GM10847 (cell line): ENCODE results near the gene CHCHD2.
A peak's percentile ranks its signal among the peaks of the same experiment; 100 is the strongest.

Experiments used
- POLR2A ChIP-seq: IDR thresholded peaks from 2 replicates; pipeline ENCODE4 v1.6.1; 2011; ENCODE audit not compliant: insufficient read length; ENCODE audit errors: extremely low read depth

The CHCHD2 gene, protein sequence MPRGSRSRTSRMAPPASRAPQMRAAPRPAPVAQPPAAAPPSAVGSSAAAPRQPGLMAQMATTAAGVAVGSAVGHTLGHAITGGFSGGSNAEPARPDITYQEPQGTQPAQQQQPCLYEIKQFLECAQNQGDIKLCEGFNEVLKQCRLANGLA

DNA sequence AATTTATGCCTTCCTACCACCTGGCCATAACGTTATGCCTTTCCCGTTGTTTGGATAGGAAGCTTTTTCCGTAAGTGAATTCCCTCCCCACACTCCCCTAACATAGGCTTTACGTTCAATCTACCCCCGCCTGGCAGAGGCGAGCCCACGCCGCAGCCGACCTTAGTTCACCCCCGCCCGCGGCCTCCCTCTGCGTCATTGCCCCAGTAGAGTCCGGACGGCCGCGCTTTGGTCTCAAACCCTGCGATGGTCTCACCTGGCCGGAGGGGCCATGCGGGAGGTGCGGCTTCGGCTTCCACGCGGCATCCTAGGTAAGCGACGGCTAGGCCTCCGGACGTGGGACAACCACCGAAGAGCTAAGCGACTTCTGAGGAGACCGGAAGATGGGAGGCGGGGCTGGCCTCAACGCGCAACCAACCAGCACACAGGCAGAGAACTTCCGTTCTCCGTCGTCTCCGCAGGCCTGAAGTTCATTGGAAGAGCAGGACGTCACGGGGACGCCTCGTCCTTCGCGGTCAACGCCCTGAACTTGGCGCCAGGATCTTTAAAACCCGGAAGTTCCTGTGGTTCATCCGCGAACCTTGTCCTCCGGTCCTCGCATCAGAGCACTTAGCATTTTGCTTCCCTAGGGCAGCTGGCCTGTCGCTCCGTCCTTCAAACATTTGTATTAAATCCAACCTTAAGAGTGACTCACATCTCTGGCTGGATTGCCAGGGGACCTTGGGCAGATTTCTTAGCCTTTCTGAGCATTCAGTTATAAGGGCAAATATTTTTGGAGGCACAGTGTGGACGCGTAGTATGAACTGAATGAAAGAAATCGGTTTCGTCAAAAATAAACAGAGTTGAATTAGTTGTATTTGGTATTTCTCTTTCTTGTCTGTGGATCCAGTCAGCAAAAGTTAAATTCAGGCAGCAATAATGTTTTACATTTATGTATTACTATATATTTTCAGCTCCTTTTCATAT is at the start of gene CHCHD2:
TSS of gene CHCHD2 (minus strand) at position 369 of the 966 bp plus-strand sequence. CDS start at position 306, 63 bp downstream.
- TF ChIP-seq POLR2A: peak; percentile 79

DNA sequence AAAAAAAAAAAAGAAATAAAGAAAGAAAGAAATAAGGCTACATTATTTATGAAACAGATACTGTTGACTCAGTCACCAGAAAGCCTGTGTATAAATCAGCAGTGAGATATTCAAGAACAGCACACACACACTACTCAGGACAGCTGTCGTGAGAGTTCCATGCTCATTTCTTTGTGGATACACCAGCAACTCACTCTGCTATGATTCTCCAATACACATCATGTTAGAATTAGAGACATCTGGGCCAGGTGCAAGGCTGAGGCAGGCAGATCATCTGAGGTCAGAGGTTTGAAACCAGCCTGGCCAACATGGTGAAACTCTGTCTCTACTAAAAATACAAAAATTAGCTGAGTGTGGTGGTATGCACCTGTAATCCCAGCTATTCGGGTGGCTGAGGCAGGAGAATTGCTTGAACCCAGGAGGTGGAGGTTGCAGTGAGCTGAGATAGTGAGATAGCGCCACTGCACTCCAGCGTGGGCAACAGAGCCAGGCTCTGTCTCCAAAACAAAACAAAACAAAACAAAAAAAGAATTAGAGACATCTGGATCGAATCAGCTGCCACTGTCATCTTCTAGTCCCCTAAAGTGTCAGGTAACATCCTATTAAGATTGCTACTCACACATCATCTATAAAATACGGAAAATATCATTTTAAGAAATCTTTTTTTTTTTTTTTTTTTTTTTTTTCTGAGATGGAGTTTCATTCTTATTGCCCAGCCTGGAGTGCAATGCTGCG is 21.1 kb upstream of the CHCHD2 start:
- TF ChIP-seq POLR2A: no peak

DNA sequence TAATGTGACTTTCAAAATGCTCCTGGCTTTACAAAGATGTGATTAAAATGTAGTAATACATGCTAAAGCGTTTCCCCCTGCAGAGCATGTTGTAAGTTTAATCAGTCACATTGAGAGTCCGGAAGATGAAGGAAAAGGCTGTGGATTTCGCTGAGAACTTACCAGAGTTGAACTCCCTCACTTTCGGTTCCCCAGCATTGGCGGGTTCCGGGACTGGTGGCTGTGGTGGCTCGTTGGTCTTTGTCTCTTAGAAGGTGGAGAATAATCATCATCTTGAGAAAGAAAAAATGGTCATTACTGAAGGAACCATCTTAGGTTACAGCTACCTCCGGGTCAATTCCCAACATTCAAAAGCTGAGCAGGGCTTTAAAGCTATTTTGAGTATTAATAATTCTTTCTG is 19.6 kb upstream of the CHCHD2 start:
- TF ChIP-seq POLR2A: no peak

DNA sequence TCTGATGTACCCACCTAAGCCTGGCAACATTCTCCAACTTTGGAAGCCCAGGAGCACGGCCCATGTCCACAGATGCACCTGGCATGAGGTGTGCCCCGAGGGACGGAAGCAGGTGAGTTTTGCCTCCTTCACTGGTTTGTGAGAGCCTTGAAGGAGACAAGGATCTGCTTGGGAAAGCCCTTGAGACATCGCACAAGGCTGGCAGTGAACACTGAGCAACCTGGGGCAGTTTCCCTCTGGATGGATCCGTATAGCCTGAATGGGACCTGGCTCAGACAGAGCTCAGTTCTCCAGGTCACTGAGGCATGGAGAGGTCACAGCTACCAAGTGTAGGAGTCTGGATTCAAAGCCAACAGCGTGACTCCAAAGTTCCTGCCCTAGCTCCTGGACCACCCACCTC is 18.7 kb upstream of the CHCHD2 start:
- TF ChIP-seq POLR2A: no peak

DNA sequence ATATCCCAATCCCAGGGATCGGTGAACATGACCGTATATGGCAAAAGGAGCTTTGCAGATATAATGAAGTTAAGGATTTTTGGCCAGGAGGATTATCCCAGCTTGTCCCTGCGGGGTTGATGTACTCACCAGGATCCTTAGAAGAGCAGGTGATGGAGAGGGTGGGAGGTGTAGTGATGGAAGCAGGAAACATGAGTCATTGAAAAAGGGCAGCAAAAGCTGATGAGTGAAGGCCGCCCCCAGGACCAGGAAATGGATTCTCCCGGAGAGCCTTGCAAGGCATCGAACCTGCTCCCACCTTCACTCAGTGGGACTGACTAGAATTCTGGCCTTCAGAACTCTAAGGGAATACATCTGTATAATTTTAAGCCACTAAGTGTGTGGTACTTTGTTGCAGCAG is 15.2 kb upstream of the CHCHD2 start:
- no peak for TF ChIP-seq POLR2A

DNA sequence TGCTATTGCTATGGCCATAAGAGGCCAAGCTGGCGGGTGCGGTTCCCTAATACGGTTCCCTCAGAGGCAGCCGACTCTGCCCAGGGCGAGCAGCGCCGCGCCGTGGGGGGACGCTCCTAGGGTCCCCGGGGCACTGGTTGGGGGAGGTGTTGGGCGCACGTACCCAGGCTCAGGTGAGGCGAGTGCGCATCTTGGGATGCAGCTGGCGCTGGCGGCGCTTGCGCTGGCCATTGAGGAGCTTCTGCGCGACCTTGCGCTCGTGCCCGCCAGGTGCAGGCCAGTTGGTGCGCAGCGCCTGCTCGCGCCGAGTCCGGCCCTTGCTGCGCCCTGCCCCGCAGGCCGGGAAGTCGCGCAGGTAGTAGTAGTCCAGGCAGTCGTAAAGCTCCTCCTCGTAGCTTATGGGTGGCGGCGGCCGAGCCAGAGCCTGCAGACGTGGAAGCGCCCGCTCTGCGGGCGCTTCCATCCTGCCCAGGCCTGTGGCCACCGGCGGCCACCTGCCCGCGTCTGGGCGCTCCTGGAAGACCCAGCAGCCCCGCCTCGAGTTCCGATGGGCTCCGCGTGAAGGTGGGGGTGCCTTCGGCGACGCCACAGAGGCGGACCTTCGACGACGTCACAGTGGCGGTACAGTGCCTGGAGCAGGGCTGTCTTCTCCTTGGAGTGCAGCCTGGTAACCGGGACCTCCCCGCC is 9.7 kb upstream of the CHCHD2 start, which contains the start of gene NUPR2:
TSS of gene NUPR2 (minus strand) at position 566 of the 687 bp plus-strand sequence. CDS start at position 463, 103 bp downstream.
- TF ChIP-seq POLR2A: no peak

DNA sequence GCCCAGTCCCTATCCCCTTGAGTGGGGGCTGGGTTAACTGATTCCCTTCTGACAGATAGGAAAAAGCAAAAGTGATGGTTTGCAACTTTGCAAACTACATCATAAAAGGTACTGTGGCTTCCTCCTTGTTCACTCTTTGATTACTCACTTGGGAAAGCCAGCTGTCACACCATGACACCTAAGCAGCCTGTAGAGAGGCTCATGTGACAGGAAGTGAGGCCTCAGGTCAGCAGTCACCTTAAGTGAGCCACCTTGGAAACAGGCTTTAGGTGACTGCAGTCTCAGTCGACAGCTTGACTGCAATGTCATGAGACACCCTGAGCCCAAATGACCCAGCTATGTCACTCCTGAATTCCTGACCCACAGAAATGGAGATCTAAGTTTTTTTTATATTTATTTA is 4.3 kb upstream of the CHCHD2 start:
- no peak for TF ChIP-seq POLR2A

DNA sequence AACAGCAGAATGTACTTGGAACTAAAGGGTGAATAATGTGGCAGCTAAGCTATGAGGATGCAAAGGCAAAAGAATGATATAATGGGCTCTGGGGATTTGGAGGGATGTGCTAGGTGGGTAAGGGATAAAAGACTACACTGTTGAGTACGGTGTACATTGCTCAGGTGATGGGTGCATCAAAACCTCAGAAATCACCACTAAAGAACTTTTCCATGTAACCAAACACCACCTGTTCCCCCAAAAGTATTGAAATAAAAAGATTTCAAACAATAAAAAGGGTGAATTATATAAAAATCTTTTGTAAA is 1.6 kb upstream of the CHCHD2 start:
- no peak for TF ChIP-seq POLR2A

DNA sequence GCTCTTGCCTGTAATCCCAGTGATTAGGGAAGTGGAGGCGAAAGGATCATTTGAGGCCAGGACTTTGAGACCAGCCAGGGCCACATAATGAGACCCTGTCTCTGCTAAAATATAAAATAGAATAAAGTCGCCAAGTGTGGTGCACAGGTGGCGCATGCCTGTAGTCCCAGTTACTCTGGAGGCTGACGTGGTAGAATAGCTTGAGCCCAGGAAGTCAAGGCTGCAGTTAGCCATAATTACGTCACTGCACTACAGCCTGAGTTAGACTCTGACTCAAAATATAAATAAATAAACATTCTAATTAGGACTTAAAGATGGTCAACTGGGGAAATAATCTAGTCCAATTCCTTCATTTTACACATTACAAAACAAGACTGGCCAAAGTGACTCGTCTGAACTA is 768 bp downstream of the CHCHD2 start:
- TF ChIP-seq POLR2A: no peak

DNA sequence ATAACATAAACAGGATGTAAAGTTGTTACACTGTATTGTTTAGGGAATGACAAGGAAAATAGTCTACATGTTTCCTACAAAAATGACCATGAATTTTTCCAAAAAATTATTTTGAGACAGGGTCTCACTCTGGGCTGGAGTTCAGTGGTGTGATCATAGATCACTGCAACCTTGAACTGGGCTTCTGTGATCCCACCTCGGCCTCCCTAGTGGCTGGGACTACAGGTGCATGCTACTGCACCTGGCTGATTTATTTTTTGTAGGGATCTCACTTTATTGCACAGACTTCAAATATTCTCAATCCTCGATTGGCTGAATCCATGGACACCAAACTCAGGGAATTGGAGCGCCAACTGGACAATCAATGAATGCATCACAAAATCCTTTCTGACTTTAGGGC is 6.6 kb downstream of the CHCHD2 start:
- TF ChIP-seq POLR2A: no peak

DNA sequence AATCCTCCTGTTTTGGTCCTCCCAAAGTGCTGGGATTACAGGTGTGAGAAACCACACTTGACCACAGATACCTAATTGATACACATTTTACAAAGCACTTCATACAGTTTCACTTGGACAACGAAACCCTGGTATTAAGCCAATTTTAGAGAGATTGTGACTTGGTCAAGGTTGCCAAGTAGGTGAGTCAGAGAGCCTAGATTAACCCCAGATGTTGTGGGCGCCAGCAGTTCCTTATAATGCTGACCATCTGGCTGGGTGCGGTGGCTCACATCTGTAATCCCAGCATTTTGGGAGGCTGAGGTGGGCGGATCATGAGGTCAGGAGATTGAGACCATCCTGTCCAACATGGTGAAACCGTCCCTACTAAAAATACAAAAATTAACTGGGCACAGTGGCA is 8.6 kb downstream of the CHCHD2 start:
- TF ChIP-seq POLR2A: no peak

DNA sequence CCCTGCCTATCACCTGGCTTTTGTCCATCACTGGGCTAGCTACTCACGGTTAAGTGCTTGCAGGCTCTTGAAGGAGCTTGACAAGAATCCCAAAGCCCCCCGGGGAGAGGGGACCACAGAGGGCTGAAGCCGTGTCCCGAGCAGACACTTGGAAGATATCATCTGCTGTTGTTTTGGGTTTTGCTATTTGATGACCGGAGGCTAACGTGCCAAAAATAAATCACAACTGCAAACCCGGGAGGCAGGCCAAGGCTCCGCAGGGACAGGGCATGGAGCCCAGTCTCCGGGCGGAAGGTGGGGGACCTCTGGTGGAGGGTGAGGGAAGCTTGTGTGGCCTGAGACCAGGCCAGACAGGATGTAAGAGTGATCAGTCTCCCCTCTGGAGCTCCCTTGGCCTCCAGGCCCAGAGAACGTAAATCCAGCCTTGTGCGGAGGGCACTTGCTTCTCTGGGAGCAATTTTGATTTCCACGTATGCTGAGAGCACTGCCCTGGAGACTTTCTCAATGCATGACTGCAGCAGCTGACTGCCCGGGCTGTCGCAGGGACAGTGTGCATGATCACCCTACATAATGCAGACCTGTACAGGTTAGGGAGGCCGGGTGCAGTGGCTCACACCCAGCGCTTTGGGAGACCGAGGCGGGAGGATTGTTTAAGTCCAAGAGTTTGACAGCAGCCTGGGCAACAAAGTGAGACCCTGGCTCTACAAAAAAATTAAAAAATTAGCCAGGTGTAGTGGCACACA is 13.3 kb downstream of the CHCHD2 start, which contains the start of gene PHKG1:
TSS of gene PHKG1 (minus strand) at position 164 of the 743 bp plus-strand sequence. CDS start 4,011 bp downstream, outside the sequence.
- TF ChIP-seq POLR2A: no peak

DNA sequence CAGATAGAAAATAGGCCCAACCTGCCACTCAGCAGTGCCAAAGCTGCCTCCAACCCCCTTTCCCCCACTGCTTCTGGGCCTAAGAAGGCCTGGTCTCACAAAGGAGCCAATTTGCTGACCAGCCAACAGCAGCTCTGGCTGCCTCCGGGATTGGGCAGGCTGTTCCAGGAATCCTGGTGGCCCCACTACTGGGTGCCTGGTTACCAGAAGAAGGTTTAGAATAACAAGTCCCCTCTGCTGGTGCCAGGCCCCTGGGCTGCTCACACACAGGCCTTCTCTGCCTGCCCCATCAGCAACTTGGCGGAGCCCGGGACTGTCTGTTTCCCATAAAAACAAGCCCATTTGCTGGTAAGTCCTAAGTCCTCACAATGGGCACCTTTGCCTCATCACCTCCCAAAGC is 14.7 kb downstream of the CHCHD2 start:
- TF ChIP-seq POLR2A: no peak

DNA sequence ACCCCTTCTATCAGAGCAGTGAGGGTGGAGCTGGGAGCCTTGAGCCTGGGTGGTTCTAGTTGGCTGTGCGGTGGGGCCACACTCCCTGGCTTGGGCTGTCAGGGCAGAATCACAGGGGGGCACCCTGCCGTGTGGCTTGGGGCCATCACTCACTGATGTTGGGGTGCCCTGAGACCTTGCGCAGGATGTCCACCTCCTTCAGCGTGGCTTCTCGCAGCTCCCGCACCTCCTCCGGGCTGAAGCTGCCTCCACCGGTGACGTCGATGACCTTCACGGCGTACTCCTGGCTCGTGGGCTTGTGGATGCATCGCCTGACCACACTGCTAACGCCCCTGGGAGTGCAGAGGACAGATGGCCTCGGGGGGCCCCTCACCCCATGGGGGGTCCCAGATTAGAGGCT is 18.8 kb downstream of the CHCHD2 start:
- TF ChIP-seq POLR2A: no peak

DNA sequence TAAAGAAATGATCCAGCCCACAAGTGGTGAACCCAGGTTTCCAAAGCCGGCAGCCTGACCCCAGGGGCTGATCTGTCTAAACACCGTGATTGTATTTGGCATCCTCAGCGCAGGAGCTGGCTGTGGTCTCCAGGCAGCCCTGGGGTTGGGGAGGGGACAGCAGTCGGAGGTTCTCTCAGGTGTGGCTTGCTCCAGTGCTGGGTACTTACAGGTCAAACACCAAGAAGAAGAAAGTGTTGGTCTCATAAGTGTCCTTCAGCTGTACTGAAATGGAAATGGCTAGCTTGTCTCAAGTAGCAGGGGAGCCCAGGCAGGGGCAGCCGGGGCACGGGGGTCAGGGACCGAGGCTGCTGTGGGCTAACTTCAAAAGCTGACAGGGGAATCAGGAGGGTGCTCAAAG is 19.5 kb downstream of the CHCHD2 start:
- TF ChIP-seq POLR2A: no peak

DNA sequence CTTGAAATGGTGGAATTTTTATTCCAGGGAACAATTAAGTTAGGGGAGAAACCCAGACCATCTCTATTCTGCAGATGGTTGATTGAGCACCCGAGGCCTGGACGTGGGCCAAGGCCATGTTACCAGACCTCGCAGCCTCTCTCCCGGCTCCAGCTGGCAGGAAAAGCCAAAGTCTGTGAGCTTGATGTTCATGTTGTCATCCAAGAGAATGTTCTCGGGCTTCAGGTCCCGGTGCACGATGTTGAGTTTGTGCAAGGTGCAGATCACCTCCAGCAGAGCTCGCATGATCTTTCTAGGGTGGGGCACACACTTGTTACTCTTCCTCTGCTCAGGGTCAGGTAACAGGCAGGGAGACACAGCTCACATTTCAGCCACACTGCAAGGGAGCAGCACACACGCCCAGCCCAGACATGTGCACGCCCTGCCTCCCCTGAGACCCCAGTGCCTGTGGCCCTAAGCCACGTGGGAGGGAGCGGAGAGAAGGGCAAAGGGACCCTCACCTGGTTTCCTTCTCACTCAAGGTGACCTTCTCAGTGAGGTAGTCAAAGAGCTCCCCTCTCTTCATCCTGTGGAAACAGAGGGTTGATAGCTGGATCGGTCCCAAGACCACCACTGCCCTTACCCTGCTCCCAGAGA is 23.0 kb downstream of the CHCHD2 start:
- no peak for TF ChIP-seq POLR2A
